Stimulated activated CD8-positive, alpha-beta memory T cell treated with anti-CD3 and anti-CD28 coated beads, Interleukin-7, amount 100 ng/mL, for 48 hours (primary cell): ENCODE results near the gene OR10R2.

Experiments
- DNase-seq, 2 donors: peaks; one replicate each; pipeline ENCODE4 v3.0.0-alpha.2; 2020; ENCODE audit warnings: low read depth in 1 of 2; ENCODE audit errors: extremely low read depth in 1 of 2

The OR10R2 gene

GRCh38 chr1:158527190-158527815 lies 55.3 kb downstream of the OR10R2 start:
- no peak for DNase-seq
